GM12878 (cell line): ENCODE results near the gene FZR1. TPM values are rescaled to one million over a fixed set of nuclear protein-coding genes. Genes with fewer than 3 reads are reported as not detected.

Source experiments
- ATAC-seq: fragments of 200-7000 bp; cut with Tn5 transposase; 3 replicates; pipeline ENCODE4 v1.9.1; 2020; ENCODE audit warnings: mild to moderate bottlenecking, moderate library complexity
- BruUV-seq: library from RNA; stranded (reverse); fragments of 400-500 nt; replicated peaks from 2 replicates; lab custom pipeline; 2021; lab: Mats Ljungman, UMichigan
- CTCF ChIA-PET: fragments of 300-600 bp; sonication (Branson Sonifier 250); formaldehyde crosslinking; extraction: SDS; loops from one replicate; lab custom pipeline; 2021; ENCODE audit warnings: inconsistent platforms; lab: Yijun Ruan, JAX
- POLR2A ChIA-PET: fragments of 350-600 bp; formaldehyde crosslinking; extraction: SDS; loops from one replicate; lab custom pipeline; 2021; ENCODE audit warnings: inconsistent platforms; lab: Charles Lee
- RAD21 ChIA-PET: fragments of 300-600 bp; sonication (Branson Sonifier 250); formaldehyde crosslinking; loops from one replicate; lab custom pipeline; 2023; ENCODE audit warnings: antibody characterized with exemption; ENCODE audit not compliant: unreplicated experiment; lab: Charles Lee
- SMC1A ChIA-PET: fragments of 300-600 bp; sonication (Branson Sonifier 250); formaldehyde crosslinking; loops from one replicate; lab custom pipeline; 2023; ENCODE audit not compliant: unreplicated experiment, uncharacterized antibody; lab: Charles Lee
- DNase-seq: peaks from one replicate; pipeline ENCODE4 v3.0.0-alpha.2; 2011; ENCODE audit warnings: low read depth, low spot score
- FAIRE-seq: peaks from 3 replicates; lab custom pipeline; 2011; peaks lifted over from hg19 to GRCh38; lab: Jason Lieb, UNC
- H2AFZ ChIP-seq: 2 replicates; pipeline ENCODE4 v1.6.0; 2011; ENCODE audit warnings: low read depth, low read length, control low read depth; ENCODE audit not compliant: control insufficient read depth
- H3K27ac ChIP-seq: 2 replicates; pipeline ENCODE4 v1.5.1; 2011; ENCODE audit warnings: control low read depth; ENCODE audit not compliant: control insufficient read depth, insufficient read depth
- H3K27me3 ChIP-seq, 2 experiments: replicated peaks in 1 of 2; 2 replicates each; pipeline versions ENCODE4 v1.6.0 to v1.6.1; 2011; ENCODE audit warnings: low read length in 1 of 2; ENCODE audit not compliant: control insufficient read depth in 2 of 2, insufficient read depth in 2 of 2
- H3K36me3 ChIP-seq, 2 experiments: 2 replicates each; pipeline ENCODE4 v1.5.1; 2011; ENCODE audit warnings: low read length in 1 of 2; ENCODE audit not compliant: control insufficient read depth in 2 of 2, insufficient read depth in 2 of 2
- H3K4me1 ChIP-seq: 2 replicates; pipeline ENCODE4 v1.6.1; 2011; ENCODE audit warnings: mild to moderate bottlenecking, low read length, moderate library complexity, mixed read lengths; ENCODE audit not compliant: control insufficient read depth, insufficient read depth
- H3K4me2 ChIP-seq: 2 replicates; pipeline ENCODE4 v1.6.0; 2011; ENCODE audit warnings: control low read depth; ENCODE audit not compliant: control insufficient read depth, insufficient read depth
- H3K4me3 ChIP-seq: fragments of 200-600 bp; sonication (generic); 2 replicates; pipeline ENCODE4 v1.5.1; 2016
- H3K79me2 ChIP-seq: 2 replicates; pipeline ENCODE4 v1.6.0; 2011; ENCODE audit warnings: low read length; ENCODE audit not compliant: control insufficient read depth, insufficient read depth
- H3K9ac ChIP-seq: 2 replicates; pipeline ENCODE4 v1.8.0; 2011; ENCODE audit warnings: low read length, control low read depth, mixed read lengths; ENCODE audit not compliant: control insufficient read depth, insufficient read depth
- H3K9me3 ChIP-seq: replicated peaks from 3 replicates; pipeline ENCODE4 v1.5.1; 2011; ENCODE audit warnings: mild to moderate bottlenecking, low read length; ENCODE audit not compliant: control insufficient read depth, insufficient read depth
- H4K20me1 ChIP-seq: 2 replicates; pipeline ENCODE4 v1.6.0; 2011; ENCODE audit not compliant: control insufficient read depth, insufficient read depth
- BACH1 ChIP-seq: fragments of 450-650 bp; IDR thresholded peaks from 2 replicates; pipeline ENCODE4 v1.6.1; 2017; ENCODE audit warnings: mild to moderate bottlenecking, borderline replicate concordance
- CHD2 ChIP-seq: IDR thresholded peaks from 2 replicates; pipeline ENCODE4 v1.6.1; 2011; ENCODE audit warnings: low read depth, low read length, improper control_type of control experiment, borderline replicate concordance
- EGR1 ChIP-seq, 2 experiments: IDR thresholded peaks; 1 replicate in 1 of 2; 2 replicates in 1 of 2; pipeline ENCODE4 v1.6.1; 2011 to 2012; ENCODE audit warnings: low read depth in 2 of 2, low read length in 2 of 2, borderline replicate concordance in 1 of 2, mild to moderate bottlenecking in 1 of 2, moderate library complexity in 1 of 2
- ESRRA ChIP-seq: IDR thresholded peaks from 2 replicates; pipeline ENCODE4 v1.6.1; 2012; ENCODE audit warnings: mild to moderate bottlenecking, low read length, improper control_type of control experiment
- NFYA ChIP-seq: IDR thresholded peaks from 2 replicates; pipeline ENCODE4 v1.6.1; 2011; ENCODE audit warnings: low read depth, mild to moderate bottlenecking, low read length, improper control_type of control experiment, borderline replicate concordance
- SMAD1 ChIP-seq: fragments of 450-650 bp; IDR thresholded peaks from 2 replicates; pipeline ENCODE4 v1.6.1; 2018; ENCODE audit warnings: mild to moderate bottlenecking, low read depth; ENCODE audit not compliant: partially characterized antibody
- YBX1 ChIP-seq: fragments of 450-650 bp; IDR thresholded peaks from 2 replicates; pipeline ENCODE4 v1.6.1; 2016; ENCODE audit warnings: antibody characterized with exemption
- ZNF274 ChIP-seq: IDR thresholded peaks from one replicate; pipeline ENCODE4 v1.8.0; 2011; ENCODE audit not compliant: insufficient read length, insufficient read depth
- ZZZ3 ChIP-seq: IDR thresholded peaks from 2 replicates; pipeline ENCODE4 v1.6.1; 2011; ENCODE audit warnings: low read depth; ENCODE audit not compliant: control insufficient read depth, insufficient read length
- WGBS: methylation state at CpG from one replicate; pipeline ENCODE4 v1.1.6; 2016; ENCODE audit warnings: low lambda C conversion rate; ENCODE audit not compliant: insufficient replicate concordance, insufficient coverage; ENCODE audit errors: missing lambda C conversion rate; 5-methylcytosine and 5-hydroxymethylcytosine counted together
- in situ Hi-C: fragments of 300-500 bp; cut with MboI; formaldehyde crosslinking; loops from 9 replicates; pipeline ENCODE4 v1.14.3; 2018; ENCODE audit warnings: mixed read lengths
- intact Hi-C: fragments of 100-400 bp; cut with micrococcal nuclease; formaldehyde crosslinking; loops from one replicate; pipeline ENCODE4 v1.14.2; 2022; ENCODE audit not compliant: unreplicated experiment
- polyA plus RNA-seq, 11 experiments: library from polyadenylated mRNA; depleted of rRNA in 4 of 11; unstranded in 6 of 11; stranded (reverse) in 5 of 11; fragments of >200 nt; fragmentation: Nextera tagmentation in 4 of 11; fragmentation: Illumina TruSeq in 1 of 11; extraction: Ambion mirVana in 4 of 11; extraction: Trizol in 1 of 11; gene quantifications; 1 replicate in 1 of 11; 2 replicates in 10 of 11; pipeline versions ENCODE4 v1.2.1 to v1.2.3, GENCODE V29; 2011 to 2016; ENCODE audit warnings: inconsistent platforms in 2 of 11, missing spikeins in 2 of 11, low read depth in 1 of 11
- total RNA-seq, 4 experiments: library from RNA; depleted of rRNA in 3 of 4; stranded (reverse); fragments of >200 nt in 3 of 4; fragmentation: Illumina TruSeq in 1 of 4; extraction: Trizol in 1 of 4; gene quantifications; 2 replicates each; pipeline versions ENCODE4 v1.2.1 to v1.2.3, GENCODE V29; 2013 to 2021
- TF ChIP-seq, protein P1 (sequence below): IDR thresholded peaks from 2 replicates; pipeline ENCODE4 v1.6.1; 2011; ENCODE audit warnings: borderline replicate concordance, low read depth, mild to moderate bottlenecking, moderate library complexity, low read length; ENCODE audit not compliant: insufficient read depth, poor library complexity, severe bottlenecking
- TF ChIP-seq, protein P2 (sequence below), 3 experiments: IDR thresholded peaks in 2 of 3; conservative IDR thresholded peaks in 1 of 3; 2 replicates each; pipeline ENCODE4 v1.5.1; 2011; ENCODE audit warnings: low read depth in 3 of 3, low read length in 3 of 3, mild to moderate bottlenecking in 3 of 3, control low read depth in 2 of 3, moderate library complexity in 2 of 3, inconsistent platforms in 1 of 3, mixed read lengths in 1 of 3; ENCODE audit not compliant: control insufficient read depth in 2 of 3, insufficient read depth in 1 of 3; ENCODE audit errors: extremely low read depth in 1 of 3
- TF ChIP-seq, protein P3 (sequence below): fragments of 450-650 bp; IDR thresholded peaks from 2 replicates; pipeline ENCODE4 v1.6.1; 2017; ENCODE audit warnings: mild to moderate bottlenecking, moderate library complexity
- TF ChIP-seq, protein P4 (sequence below): IDR thresholded peaks from 2 replicates; pipeline ENCODE4 v1.6.1; 2011; ENCODE audit warnings: low read depth, low read length, improper control_type of control experiment, borderline replicate concordance

FZR1 gene
- total and polyA plus RNA-seq, 10 of the 15 experiments (the other 5 are each of a cell fraction or from before 2014, with no cell fraction given) = 0.11 to 44.2 (median 29.3) TPM

DNA sequence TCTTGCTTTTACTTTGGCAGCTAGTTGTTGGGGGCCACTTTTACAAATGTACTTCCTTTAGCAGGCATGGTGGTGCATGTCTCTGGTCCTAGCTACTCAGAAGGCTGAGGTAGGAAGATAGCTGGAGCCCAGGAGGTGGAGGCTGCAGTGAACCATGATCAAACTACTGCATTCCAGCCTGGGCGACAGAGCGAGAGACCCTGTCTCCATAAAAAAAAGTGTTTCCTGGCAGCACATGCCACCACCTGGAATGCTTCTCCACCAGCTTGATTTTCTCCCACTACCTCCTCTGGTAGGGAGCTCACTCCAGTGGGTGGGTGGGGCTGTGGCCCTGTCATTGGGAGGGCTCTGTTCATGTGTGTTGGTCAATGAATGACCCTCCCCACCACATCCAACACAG lies 12.5 kb downstream of the FZR1 start:
- no peak overlapping the region for H3K9ac ChIP-seq
- no peak overlapping the region for H3K27ac ChIP-seq
- no peak overlapping the region for H3K4me2 ChIP-seq
- 89% methylated on average over 2 of the region's 2 CpGs for WGBS
- no peak for FAIRE-seq
- no peak overlapping the region for H3K4me3 ChIP-seq
- intact Hi-C loops (no loop called here), in situ Hi-C loops (no loop called here)
- BruUV-seq = no TSS peak
- peaks cover 4% of the 10 kb centered on the region; the same call in 1 of the 2 replicates for H3K4me1 ChIP-seq
- ChIA-PET SMC1A (interaction anchor here (0.6 kb wide), 1 partner anchor 35 kb away, joined by 3 read pairs; no protein-coding TSS in a partner anchor), RAD21 (no interaction called here), CTCF (interaction anchor here (0.6 kb wide), 1 partner anchor 90 kb away, joined by 3 read pairs; no protein-coding TSS in a partner anchor), POLR2A (no interaction called here)
- H4K20me1 ChIP-seq = no peaks in the 10 kb centered on the region
- H3K79me2 ChIP-seq = peaks cover 5% of the 10 kb centered on the region
- H3K9me3 ChIP-seq = no peaks in the 10 kb centered on the region
- no peak overlapping the region for H2AFZ ChIP-seq
- DNase-seq = no peak
- H3K36me3 ChIP-seq = peaks cover 3 to 18% of the 10 kb centered on the region in 2 experiments; a peak in 2 of 4 replicates
- H3K27me3 ChIP-seq = no peaks in the 10 kb centered on the region
- no peak for ATAC-seq
- no peak for TF ChIP-seq ZNF274
- TF ChIP-seq CHD2 = no peak
- no peak for TF ChIP-seq SMAD1
- TF ChIP-seq, protein P1, sequence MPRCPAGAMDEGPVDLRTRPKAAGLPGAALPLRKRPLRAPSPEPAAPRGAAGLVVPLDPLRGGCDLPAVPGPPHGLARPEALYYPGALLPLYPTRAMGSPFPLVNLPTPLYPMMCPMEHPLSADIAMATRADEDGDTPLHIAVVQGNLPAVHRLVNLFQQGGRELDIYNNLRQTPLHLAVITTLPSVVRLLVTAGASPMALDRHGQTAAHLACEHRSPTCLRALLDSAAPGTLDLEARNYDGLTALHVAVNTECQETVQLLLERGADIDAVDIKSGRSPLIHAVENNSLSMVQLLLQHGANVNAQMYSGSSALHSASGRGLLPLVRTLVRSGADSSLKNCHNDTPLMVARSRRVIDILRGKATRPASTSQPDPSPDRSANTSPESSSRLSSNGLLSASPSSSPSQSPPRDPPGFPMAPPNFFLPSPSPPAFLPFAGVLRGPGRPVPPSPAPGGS = no peak
- TF ChIP-seq, protein P2, sequence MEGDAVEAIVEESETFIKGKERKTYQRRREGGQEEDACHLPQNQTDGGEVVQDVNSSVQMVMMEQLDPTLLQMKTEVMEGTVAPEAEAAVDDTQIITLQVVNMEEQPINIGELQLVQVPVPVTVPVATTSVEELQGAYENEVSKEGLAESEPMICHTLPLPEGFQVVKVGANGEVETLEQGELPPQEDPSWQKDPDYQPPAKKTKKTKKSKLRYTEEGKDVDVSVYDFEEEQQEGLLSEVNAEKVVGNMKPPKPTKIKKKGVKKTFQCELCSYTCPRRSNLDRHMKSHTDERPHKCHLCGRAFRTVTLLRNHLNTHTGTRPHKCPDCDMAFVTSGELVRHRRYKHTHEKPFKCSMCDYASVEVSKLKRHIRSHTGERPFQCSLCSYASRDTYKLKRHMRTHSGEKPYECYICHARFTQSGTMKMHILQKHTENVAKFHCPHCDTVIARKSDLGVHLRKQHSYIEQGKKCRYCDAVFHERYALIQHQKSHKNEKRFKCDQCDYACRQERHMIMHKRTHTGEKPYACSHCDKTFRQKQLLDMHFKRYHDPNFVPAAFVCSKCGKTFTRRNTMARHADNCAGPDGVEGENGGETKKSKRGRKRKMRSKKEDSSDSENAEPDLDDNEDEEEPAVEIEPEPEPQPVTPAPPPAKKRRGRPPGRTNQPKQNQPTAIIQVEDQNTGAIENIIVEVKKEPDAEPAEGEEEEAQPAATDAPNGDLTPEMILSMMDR (IDR thresholded peaks at IDR 0.05 in 2 of 3, conservative IDR thresholded peaks at IDR 0.05 in 1 of 3; ENCODE audit: control insufficient read depth in 2 of 3, extremely low read depth in 1 of 3, insufficient read depth in 1 of 3, low read depth in 3 of 3, low read length in 3 of 3) = no peak
- no peak for TF ChIP-seq ESRRA
- no peak for TF ChIP-seq YBX1
- TF ChIP-seq NFYA = no peak
- no peak for TF ChIP-seq BACH1
- no peak for TF ChIP-seq ZZZ3
- TF ChIP-seq, protein P3, sequence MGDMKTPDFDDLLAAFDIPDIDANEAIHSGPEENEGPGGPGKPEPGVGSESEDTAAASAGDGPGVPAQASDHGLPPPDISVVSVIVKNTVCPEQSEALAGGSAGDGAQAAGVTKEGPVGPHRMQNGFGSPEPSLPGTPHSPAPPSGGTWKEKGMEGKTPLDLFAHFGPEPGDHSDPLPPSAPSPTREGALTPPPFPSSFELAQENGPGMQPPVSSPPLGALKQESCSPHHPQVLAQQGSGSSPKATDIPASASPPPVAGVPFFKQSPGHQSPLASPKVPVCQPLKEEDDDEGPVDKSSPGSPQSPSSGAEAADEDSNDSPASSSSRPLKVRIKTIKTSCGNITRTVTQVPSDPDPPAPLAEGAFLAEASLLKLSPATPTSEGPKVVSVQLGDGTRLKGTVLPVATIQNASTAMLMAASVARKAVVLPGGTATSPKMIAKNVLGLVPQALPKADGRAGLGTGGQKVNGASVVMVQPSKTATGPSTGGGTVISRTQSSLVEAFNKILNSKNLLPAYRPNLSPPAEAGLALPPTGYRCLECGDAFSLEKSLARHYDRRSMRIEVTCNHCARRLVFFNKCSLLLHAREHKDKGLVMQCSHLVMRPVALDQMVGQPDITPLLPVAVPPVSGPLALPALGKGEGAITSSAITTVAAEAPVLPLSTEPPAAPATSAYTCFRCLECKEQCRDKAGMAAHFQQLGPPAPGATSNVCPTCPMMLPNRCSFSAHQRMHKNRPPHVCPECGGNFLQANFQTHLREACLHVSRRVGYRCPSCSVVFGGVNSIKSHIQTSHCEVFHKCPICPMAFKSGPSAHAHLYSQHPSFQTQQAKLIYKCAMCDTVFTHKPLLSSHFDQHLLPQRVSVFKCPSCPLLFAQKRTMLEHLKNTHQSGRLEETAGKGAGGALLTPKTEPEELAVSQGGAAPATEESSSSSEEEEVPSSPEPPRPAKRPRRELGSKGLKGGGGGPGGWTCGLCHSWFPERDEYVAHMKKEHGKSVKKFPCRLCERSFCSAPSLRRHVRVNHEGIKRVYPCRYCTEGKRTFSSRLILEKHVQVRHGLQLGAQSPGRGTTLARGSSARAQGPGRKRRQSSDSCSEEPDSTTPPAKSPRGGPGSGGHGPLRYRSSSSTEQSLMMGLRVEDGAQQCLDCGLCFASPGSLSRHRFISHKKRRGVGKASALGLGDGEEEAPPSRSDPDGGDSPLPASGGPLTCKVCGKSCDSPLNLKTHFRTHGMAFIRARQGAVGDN = no peak
- TF ChIP-seq EGR1 (IDR thresholded peaks at IDR 0.05; ENCODE audit: borderline replicate concordance in 1 of 2, low read depth in 2 of 2, low read length in 2 of 2) = no peak
- TF ChIP-seq, protein P4, sequence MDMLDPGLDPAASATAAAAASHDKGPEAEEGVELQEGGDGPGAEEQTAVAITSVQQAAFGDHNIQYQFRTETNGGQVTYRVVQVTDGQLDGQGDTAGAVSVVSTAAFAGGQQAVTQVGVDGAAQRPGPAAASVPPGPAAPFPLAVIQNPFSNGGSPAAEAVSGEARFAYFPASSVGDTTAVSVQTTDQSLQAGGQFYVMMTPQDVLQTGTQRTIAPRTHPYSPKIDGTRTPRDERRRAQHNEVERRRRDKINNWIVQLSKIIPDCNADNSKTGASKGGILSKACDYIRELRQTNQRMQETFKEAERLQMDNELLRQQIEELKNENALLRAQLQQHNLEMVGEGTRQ = no peak
